Measurements from ENCODE around the gene NDUFB6. TPM values are rescaled to one million over a fixed set of nuclear protein-coding genes. Genes with fewer than 3 reads are reported as not detected.
"Not testable (repeated sequence)": the region's sequence is repeated elsewhere in the genome, so short reads cannot be mapped to it uniquely, and the experiment has no call there.

NDUFB6 gene
- total RNA-seq, 4 donors from 2014 or later, result 33.7 to 83.7 (median 48.3) TPM

DNA sequence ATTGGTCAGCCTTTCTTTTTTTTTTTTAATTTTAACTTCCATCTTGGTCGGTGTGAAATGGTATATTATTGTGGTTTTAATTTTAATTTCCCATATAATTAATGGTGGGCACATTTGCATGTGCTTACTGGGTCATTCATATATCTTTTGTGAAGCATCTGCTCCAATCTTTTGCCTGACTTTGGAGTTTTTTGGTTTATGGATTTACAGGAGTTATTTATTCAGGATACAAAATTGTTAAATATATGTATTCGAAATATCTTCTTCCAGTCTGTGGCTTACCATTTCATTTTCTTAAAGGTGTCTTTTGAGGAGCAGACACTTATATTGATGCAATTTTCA, 46.3 kb downstream of the NDUFB6 start:
- DNase-seq, result no peak
- no peak for TF ChIP-seq POLR2A (IDR thresholded peaks at IDR 0.05)
- intact Hi-C loops (cut with DNase I), result loop anchor here (5.0 kb wide), 1 partner anchor 144 kb away; the partner anchor contains the start of gene ACO1
- WGBS, 2 donors, result 4 to 17% methylated on average over 2 of the region's 2 CpGs
- Histone ChIP-seq H3K36me3 (peaks cover 0 to 5% (median 0%) of the 10 kb centered on the region in 3 donors), H3K27me3 (no peaks in the 10 kb centered on the region), H3K9me3 (no peaks in the 10 kb centered on the region), H3K4me1 (peaks cover 9 to 33% (median 16%) of the 10 kb centered on the region in 3 donors), H3K27ac (peak overlapping the region; percentile 85 to 94 (median 92)), H3K4me3 (peak overlapping the region; percentile 58 to 88 (median 74))

DNA sequence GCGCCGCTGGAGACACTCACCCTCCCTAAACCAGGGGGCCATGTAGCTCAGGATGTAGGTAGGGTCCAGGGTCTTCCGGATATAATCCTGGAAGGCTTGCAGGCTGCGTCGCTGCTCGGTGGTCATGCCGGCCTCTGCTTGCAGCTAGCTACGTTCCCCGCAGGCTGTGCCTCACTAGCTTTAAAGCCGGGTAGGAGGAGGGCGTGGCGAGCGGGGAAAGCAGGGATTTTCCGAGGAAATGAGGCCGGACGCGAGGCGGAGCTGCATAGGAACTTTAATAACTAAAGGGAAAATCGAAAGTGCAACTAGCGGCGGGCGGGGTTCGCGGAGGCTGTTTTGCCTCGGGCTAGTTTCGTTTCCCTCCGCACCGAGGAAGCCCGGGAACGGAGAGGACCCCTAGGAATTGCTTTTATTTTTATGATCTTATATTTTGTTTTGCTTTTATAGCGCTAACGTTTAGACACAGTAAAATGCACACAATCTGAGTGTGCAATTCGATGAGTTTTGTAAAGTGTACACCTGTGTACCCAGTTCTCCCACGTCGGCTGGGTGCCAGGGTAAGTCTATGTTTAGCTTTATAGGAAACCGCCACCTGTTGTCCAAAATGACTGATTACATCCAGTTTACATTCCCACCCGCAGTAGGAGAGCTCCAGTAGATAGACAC, 46.8 kb downstream of the NDUFB6 start, which contains the start of gene RIGI:
TSS of gene RIGI (minus strand) at position 156 of the 666 bp plus-strand sequence. CDS start at position 126, 30 bp downstream.
- DNase-seq, result peak; percentile 16
- Histone ChIP-seq H3K4me3 (peak within 1 kb of the TSS; percentile 58 to 88 (median 74)), H3K27ac (peak within 1 kb of the TSS; percentile 85 to 94 (median 92)), H3K27me3 (no peaks in the 10 kb centered on the region), H3K36me3 (no peaks in the 10 kb centered on the region), H3K9me3 (no peaks in the 10 kb centered on the region), H3K4me1 (peaks cover 9 to 33% (median 16%) of the 10 kb centered on the region in 3 donors)
- TF ChIP-seq, protein P1, sequence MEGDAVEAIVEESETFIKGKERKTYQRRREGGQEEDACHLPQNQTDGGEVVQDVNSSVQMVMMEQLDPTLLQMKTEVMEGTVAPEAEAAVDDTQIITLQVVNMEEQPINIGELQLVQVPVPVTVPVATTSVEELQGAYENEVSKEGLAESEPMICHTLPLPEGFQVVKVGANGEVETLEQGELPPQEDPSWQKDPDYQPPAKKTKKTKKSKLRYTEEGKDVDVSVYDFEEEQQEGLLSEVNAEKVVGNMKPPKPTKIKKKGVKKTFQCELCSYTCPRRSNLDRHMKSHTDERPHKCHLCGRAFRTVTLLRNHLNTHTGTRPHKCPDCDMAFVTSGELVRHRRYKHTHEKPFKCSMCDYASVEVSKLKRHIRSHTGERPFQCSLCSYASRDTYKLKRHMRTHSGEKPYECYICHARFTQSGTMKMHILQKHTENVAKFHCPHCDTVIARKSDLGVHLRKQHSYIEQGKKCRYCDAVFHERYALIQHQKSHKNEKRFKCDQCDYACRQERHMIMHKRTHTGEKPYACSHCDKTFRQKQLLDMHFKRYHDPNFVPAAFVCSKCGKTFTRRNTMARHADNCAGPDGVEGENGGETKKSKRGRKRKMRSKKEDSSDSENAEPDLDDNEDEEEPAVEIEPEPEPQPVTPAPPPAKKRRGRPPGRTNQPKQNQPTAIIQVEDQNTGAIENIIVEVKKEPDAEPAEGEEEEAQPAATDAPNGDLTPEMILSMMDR (IDR thresholded peaks at IDR 0.05), result peak; percentile 9 to 67 (median 46)
- TF ChIP-seq POLR2A (IDR thresholded peaks at IDR 0.05), result peak in 3 of 4 donors; percentile 36 to 49 (median 41)
- 0 to 1% methylated on average over 26 to 35 of the region's 37 CpGs for WGBS, 2 donors
- intact Hi-C loops (cut with DNase I), result loop anchor here (5.0 kb wide), 1 partner anchor 144 kb away; the partner anchor contains the start of gene ACO1

DNA sequence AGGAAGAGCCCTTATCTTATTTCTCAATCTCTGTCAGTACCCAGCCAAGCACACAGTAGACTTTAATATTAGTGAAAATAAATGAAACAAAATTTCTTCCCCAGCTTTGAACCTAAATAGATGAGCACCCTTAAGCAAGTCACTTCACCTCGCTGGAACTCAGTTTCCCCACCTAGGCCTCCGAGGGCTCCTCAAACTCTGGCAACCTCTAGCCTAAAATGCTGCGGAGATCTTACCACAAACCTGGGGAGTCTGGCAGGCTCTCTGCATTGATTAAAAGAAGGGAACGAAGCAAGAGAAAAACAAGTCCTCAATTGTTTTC, 47.3 kb downstream of the NDUFB6 start:
- Histone ChIP-seq H3K36me3 (no peaks in the 10 kb centered on the region), H3K4me3 (peak overlapping the region; percentile 58 to 88 (median 74)), H3K9me3 (no peaks in the 10 kb centered on the region), H3K27me3 (no peaks in the 10 kb centered on the region), H3K27ac (peak overlapping the region; percentile 85 to 94 (median 92)), H3K4me1 (peaks cover 9 to 33% (median 16%) of the 10 kb centered on the region in 3 donors)
- DNase-seq, result no peak
- WGBS, 2 donors, result 0% methylated on average over 4 of the region's 4 CpGs
- TF ChIP-seq POLR2A (IDR thresholded peaks at IDR 0.05), result no peak
- TF ChIP-seq, protein P1 (IDR thresholded peaks at IDR 0.05), result no peak
- intact Hi-C loops (cut with DNase I), result loop anchor here (5.0 kb wide), 1 partner anchor 143 kb away; the partner anchor contains the start of gene ACO1

DNA sequence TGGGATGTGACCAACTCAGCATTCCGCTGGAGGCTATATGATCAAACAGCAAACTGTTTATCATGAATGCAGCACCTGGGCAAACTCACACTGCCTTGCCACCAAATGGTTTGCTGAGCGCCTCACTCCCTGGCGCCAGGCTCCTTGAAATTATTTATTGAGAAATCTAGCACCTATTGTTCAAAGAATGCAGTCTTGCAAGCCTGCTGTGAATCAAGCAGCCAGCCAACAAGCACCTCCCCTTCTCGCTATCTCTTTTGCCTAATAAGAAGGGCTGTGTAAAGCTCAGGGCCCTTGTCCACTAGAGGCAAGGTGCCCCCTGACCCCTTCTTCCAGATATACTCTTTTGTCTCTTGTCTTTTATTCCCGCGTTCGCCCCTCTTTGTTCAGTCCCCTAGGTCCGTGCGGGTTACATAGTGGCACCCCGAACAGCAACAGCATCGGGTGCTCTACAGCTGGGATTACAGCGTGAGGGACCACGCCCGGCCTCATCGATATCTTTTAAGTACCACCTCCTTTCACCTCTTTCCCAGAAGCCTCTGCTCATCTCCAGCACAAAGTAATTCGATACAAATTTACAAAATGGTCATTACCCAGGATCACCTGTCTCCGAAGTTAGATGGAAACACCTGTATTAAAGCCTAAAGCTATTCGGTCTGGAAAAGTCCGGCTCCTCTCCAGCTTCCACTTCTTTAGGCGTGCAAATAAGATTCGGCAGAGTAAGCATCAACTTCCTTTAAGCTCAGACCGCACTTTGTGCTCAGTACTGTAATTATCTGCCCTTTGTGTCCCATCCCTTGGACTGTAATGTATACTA, 47.9 kb downstream of the NDUFB6 start:
- intact Hi-C loops (cut with DNase I), result loop anchor here (5.0 kb wide), 1 partner anchor 143 kb away; the partner anchor contains the start of gene ACO1
- H3K4me3 ChIP-seq, result peak overlapping the region; percentile 58 to 88 (median 74)
- no peaks in the 10 kb centered on the region for H3K36me3 ChIP-seq
- WGBS, 2 donors, result 7 to 21% methylated on average over 21 to 22 of the region's 22 CpGs
- TF ChIP-seq POLR2A (IDR thresholded peaks at IDR 0.05), result no peak
- TF ChIP-seq, protein P1 (IDR thresholded peaks at IDR 0.05), result no peak
- H3K9me3 ChIP-seq, result no peaks in the 10 kb centered on the region
- no peaks in the 10 kb centered on the region for H3K27me3 ChIP-seq
- H3K4me1 ChIP-seq, result peaks cover 9 to 36% (median 16%) of the 10 kb centered on the region in 3 donors
- peak overlapping the region; percentile 85 to 94 (median 92) for H3K27ac ChIP-seq
- DNase-seq, result no peak

DNA sequence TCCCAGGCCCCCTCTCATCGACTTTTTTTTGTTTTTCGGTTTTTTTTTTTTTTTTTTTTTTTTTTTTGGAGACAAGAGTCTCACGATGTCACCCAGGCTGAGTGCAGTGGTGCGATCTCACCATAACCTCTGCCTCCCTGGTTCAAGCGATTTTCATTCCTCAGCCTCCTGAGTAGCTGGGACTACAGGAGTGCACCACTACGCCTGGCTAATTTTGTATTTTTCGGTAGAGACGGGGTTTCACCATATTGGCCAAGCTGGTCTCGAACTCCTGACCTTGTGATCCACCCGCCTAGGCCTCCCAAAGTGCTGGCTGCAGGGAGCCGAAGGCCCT, 48.4 kb downstream of the NDUFB6 start:
- Histone ChIP-seq H3K27ac (peak overlapping the region; percentile 85 to 94 (median 92)), H3K4me1 (peaks cover 9 to 37% (median 16%) of the 10 kb centered on the region in 3 donors), H3K4me3 (peak overlapping the region in 3 of 4 donors; percentile 68 to 88 (median 81))
- WGBS, 2 donors, result 65 to 73% methylated on average over 8 to 10 of the region's 11 CpGs
- H3K36me3 ChIP-seq; H3K27me3 ChIP-seq; intact Hi-C loops (cut with DNase I); DNase-seq; H3K9me3 ChIP-seq: not testable (repeated sequence)

DNA sequence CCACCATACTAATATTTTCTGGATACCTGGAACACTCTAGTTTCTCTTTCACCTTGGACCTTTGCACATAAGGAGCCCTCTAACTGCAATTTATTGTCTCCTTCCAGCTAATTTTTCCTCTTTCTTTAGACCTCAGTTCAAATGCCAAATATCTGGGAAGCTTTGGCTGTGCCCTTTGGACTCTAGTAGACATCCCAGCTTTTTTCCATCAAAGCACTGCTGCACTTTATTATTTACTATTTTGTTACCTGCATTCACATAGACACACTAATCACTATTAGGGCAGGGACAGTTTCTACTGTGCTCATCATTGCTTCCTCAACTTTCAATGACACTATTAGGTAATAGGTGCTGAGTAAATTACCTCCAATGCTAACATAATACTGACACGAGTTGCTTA, 49.0 kb downstream of the NDUFB6 start:
- TF ChIP-seq POLR2A (IDR thresholded peaks at IDR 0.05), result no peak
- TF ChIP-seq, protein P1 (IDR thresholded peaks at IDR 0.05), result no peak
- no peak for DNase-seq
- Histone ChIP-seq H3K9me3 (no peaks in the 10 kb centered on the region), H3K36me3 (no peaks in the 10 kb centered on the region), H3K27ac (no peak overlapping the region), H3K4me1 (peaks cover 9 to 37% (median 16%) of the 10 kb centered on the region in 3 donors), H3K4me3 (no peak overlapping the region), H3K27me3 (no peaks in the 10 kb centered on the region)
- intact Hi-C loops (cut with DNase I), result no loop called here
- WGBS, 2 donors, result 63 to 65% methylated on average over 1 of the region's 1 CpG
